HepG2 (cell line): ENCODE data around the gene AP3D1. TPM values are rescaled to one million over a fixed set of nuclear protein-coding genes. Genes with fewer than 3 reads are reported as not detected.

Experiments
- ATF7 ChIP-seq, 2 experiments: fragments of 450-650 bp in 1 of 2; sonication (generic) in 1 of 2; formaldehyde crosslinking in 1 of 2; IDR thresholded peaks; 2 replicates each; pipeline versions ENCODE4 v1.4.0 to v1.6.1; 2016 to 2020; ENCODE audit warnings: antibody characterized with exemption in 1 of 2, mild to moderate bottlenecking in 1 of 2, missing genetic modification reagents in 1 of 2
- CENPBD1 ChIP-seq: sonication (generic); formaldehyde crosslinking; IDR thresholded peaks from 2 replicates; pipeline ENCODE4 v1.8.0; 2022; ENCODE audit warnings: missing genetic modification reagents, low read depth, mild to moderate bottlenecking, borderline replicate concordance
- GLMP ChIP-seq: sonication (generic); formaldehyde crosslinking; IDR thresholded peaks from 2 replicates; pipeline ENCODE4 v1.9.0; 2021; ENCODE audit warnings: missing genetic modification reagents, mild to moderate bottlenecking, borderline replicate concordance
- HDAC6 ChIP-seq: fragments of 200-600 bp; sonication (generic); IDR thresholded peaks from 2 replicates; pipeline ENCODE4 v1.7.0; 2017; ENCODE audit warnings: mild to moderate bottlenecking, antibody characterized with exemption, low read length, low read depth
- HNF1A ChIP-seq, 2 experiments: sonication (generic) in 1 of 2; formaldehyde crosslinking in 1 of 2; IDR thresholded peaks; 2 replicates each; pipeline versions ENCODE4 v1.4.0 to v1.6.1; 2016 to 2020; ENCODE audit warnings: borderline replicate concordance in 1 of 2, low read depth in 1 of 2, mild to moderate bottlenecking in 1 of 2, missing genetic modification reagents in 1 of 2
- MTF1 ChIP-seq: sonication (generic); formaldehyde crosslinking; IDR thresholded peaks from 2 replicates; pipeline ENCODE4 v1.5.0; 2020; ENCODE audit warnings: missing genetic modification reagents
- MXD3 ChIP-seq: IDR thresholded peaks from 2 replicates; pipeline ENCODE4 v1.6.1; 2016; ENCODE audit warnings: mild to moderate bottlenecking, missing biosample characterization, missing genetic modification reagents
- PBX3 ChIP-seq: sonication (generic); formaldehyde crosslinking; IDR thresholded peaks from 2 replicates; pipeline ENCODE4 v1.8.1; 2023; ENCODE audit warnings: missing genetic modification reagents, inconsistent platforms, borderline replicate concordance
- RARA ChIP-seq: IDR thresholded peaks from 2 replicates; pipeline ENCODE4 v1.6.1; 2016; ENCODE audit warnings: missing genetic modification reagents, missing compliant biosample characterization
- ZBED4 ChIP-seq: sonication (generic); formaldehyde crosslinking; IDR thresholded peaks from 2 replicates; pipeline ENCODE4 v1.4.0; 2020; ENCODE audit warnings: missing genetic modification reagents, borderline replicate concordance
- ZNF414 ChIP-seq: sonication (generic); formaldehyde crosslinking; IDR thresholded peaks from 2 replicates; pipeline ENCODE4 v1.5.0; 2020; ENCODE audit warnings: missing genetic modification reagents
- ZNF570 ChIP-seq: sonication (generic); formaldehyde crosslinking; IDR thresholded peaks from 2 replicates; pipeline ENCODE4 v1.4.0; 2020; ENCODE audit warnings: mild to moderate bottlenecking, missing genetic modification reagents, borderline replicate concordance
- polyA plus RNA-seq, 8 experiments: library from polyadenylated mRNA; depleted of rRNA in 3 of 8; stranded (reverse) in 7 of 8; unstranded in 1 of 8; fragments of >200 nt; fragmentation: Illumina TruSeq in 4 of 8; extraction: Trizol in 4 of 8; gene quantifications; 2 replicates each; pipeline versions ENCODE4 v1.2.1 to v1.2.3, GENCODE V29; 2011 to 2016; ENCODE audit warnings: low read depth in 4 of 8, missing spikeins in 1 of 8, mixed read lengths in 1 of 8; ENCODE audit not compliant: insufficient read depth in 1 of 8
- total RNA-seq, 5 experiments: library from RNA; depleted of rRNA; stranded (reverse); fragments of >200 nt; fragmentation: Illumina TruSeq; extraction: Trizol; gene quantifications; 2 replicates each; pipeline ENCODE4 v1.2.3, GENCODE V29; 2016; ENCODE audit warnings: low read depth in 1 of 5

The AP3D1 gene
- total and polyA plus RNA-seq, 2 of the 13 experiments (the other 11 are each of a cell fraction or from before 2014, with no cell fraction given), result 68.0 to 82.6 TPM

- TF ChIP-seq ZNF414 (CRISPR knock-in tag) (no peak), GLMP (CRISPR knock-in tag) (no peak), HNF1A (IDR thresholded peaks at IDR 0.05; ENCODE audit: low read depth) (peak; percentile 50), HNF1A (CRISPR knock-in tag; IDR thresholded peaks at IDR 0.05; ENCODE audit: borderline replicate concordance) (peak; percentile 81; the same call in 1 of the 2 replicates), PBX3 (CRISPR knock-in tag) (no peak), ZNF570 (CRISPR knock-in tag) (no peak), ATF7 (IDR thresholded peaks at IDR 0.05) (no peak), ATF7 (CRISPR knock-in tag; IDR thresholded peaks at IDR 0.05) (peak; percentile 72), CENPBD1 (CRISPR knock-in tag) (no peak), MTF1 (CRISPR knock-in tag) (no peak), HDAC6 (no peak), MXD3 (CRISPR knock-in tag) (no peak), RARA (CRISPR knock-in tag) (peak; percentile 86), ZBED4 (CRISPR knock-in tag) (peak; percentile 32; the same call in 1 of the 2 replicates)
These were observed 17.5 kb upstream of the AP3D1 start (continued) for GRCh38 chr19:2168619-2169424.
